HepG2 (cell line): ENCODE data around the gene TAS1R3. TPM values are rescaled to one million over a fixed set of nuclear protein-coding genes. Genes with fewer than 3 reads are reported as not detected.

Source experiments
- CREB1 ChIP-seq, 2 experiments: fragments of 450-650 bp in 1 of 2; IDR thresholded peaks; 2 replicates each; pipeline ENCODE4 v1.6.1; 2016 to 2017; ENCODE audit warnings: control low read depth in 1 of 2, mild to moderate bottlenecking in 1 of 2, missing compliant biosample characterization in 1 of 2, missing genetic modification characterization in 1 of 2
- DMTF1 ChIP-seq: sonication (generic); formaldehyde crosslinking; IDR thresholded peaks from 2 replicates; pipeline ENCODE4 v1.4.0; 2020; ENCODE audit warnings: mild to moderate bottlenecking, missing genetic modification reagents
- GATAD2A ChIP-seq: IDR thresholded peaks from 2 replicates; pipeline ENCODE4 v1.6.1; 2016
- JARID2 ChIP-seq: sonication (generic); formaldehyde crosslinking; IDR thresholded peaks from 2 replicates; pipeline ENCODE4 v1.8.1; 2023; ENCODE audit warnings: missing genetic modification reagents, inconsistent platforms; ENCODE audit not compliant: insufficient replicate concordance
- KLF6 ChIP-seq: IDR thresholded peaks from 2 replicates; pipeline ENCODE4 v1.8.0; 2016; ENCODE audit warnings: missing biosample characterization, missing genetic modification reagents
- NR0B2 ChIP-seq: sonication (generic); formaldehyde crosslinking; IDR thresholded peaks from 2 replicates; pipeline ENCODE4 v1.4.0; 2020; ENCODE audit warnings: mild to moderate bottlenecking, missing genetic modification reagents
- POLR2G ChIP-seq: fragments of 200-400 bp; formaldehyde crosslinking; IDR thresholded peaks from 2 replicates; pipeline ENCODE4 v1.6.1; 2018; ENCODE audit warnings: mild to moderate bottlenecking, low read depth, low read length, moderate library complexity
- PTBP1 ChIP-seq: fragments of 200-400 bp; formaldehyde crosslinking; IDR thresholded peaks from 2 replicates; pipeline ENCODE4 v1.6.1; 2018; ENCODE audit warnings: low read length, low read depth; ENCODE audit not compliant: poor library complexity, severe bottlenecking
- RBAK ChIP-seq: sonication (generic); formaldehyde crosslinking; IDR thresholded peaks from 2 replicates; pipeline ENCODE4 v1.5.1; 2020; ENCODE audit warnings: mild to moderate bottlenecking, missing genetic modification reagents
- RNF219 ChIP-seq: sonication (generic); formaldehyde crosslinking; IDR thresholded peaks from 2 replicates; pipeline ENCODE4 v1.5.0; 2020; ENCODE audit warnings: mild to moderate bottlenecking, missing genetic modification reagents
- SMAD9 ChIP-seq: sonication (generic); formaldehyde crosslinking; IDR thresholded peaks from 2 replicates; pipeline ENCODE4 v1.5.1; 2020; ENCODE audit warnings: mild to moderate bottlenecking, missing genetic modification reagents
- ZGPAT ChIP-seq: IDR thresholded peaks from 2 replicates; pipeline ENCODE4 v1.6.1; 2016; ENCODE audit warnings: mild to moderate bottlenecking
- ZNF34 ChIP-seq: sonication (generic); formaldehyde crosslinking; IDR thresholded peaks from 2 replicates; pipeline ENCODE4 v1.4.0; 2020; ENCODE audit warnings: mild to moderate bottlenecking, missing genetic modification reagents, borderline replicate concordance
- ZNF737 ChIP-seq: sonication (generic); formaldehyde crosslinking; IDR thresholded peaks from 2 replicates; pipeline ENCODE4 v1.5.0; 2020; ENCODE audit warnings: missing genetic modification reagents, mild to moderate bottlenecking, borderline replicate concordance
- polyA plus RNA-seq, 8 experiments: library from polyadenylated mRNA; depleted of rRNA in 3 of 8; stranded (reverse) in 7 of 8; unstranded in 1 of 8; fragments of >200 nt; fragmentation: Illumina TruSeq in 4 of 8; extraction: Trizol in 4 of 8; gene quantifications; 2 replicates each; pipeline versions ENCODE4 v1.2.1 to v1.2.3, GENCODE V29; 2011 to 2016; ENCODE audit warnings: low read depth in 4 of 8, missing spikeins in 1 of 8, mixed read lengths in 1 of 8; ENCODE audit not compliant: insufficient read depth in 1 of 8
- total RNA-seq, 5 experiments: library from RNA; depleted of rRNA; stranded (reverse); fragments of >200 nt; fragmentation: Illumina TruSeq; extraction: Trizol; gene quantifications; 2 replicates each; pipeline ENCODE4 v1.2.3, GENCODE V29; 2016; ENCODE audit warnings: low read depth in 1 of 5
- TF ChIP-seq, protein P1 (sequence below), 2 experiments: sonication (generic) in 1 of 2; formaldehyde crosslinking in 1 of 2; IDR thresholded peaks; 2 replicates each; pipeline versions ENCODE4 v1.4.0 to v1.6.1; 2018 to 2020; ENCODE audit warnings: missing genetic modification reagents in 2 of 2, borderline replicate concordance in 1 of 2, low read depth in 1 of 2, mild to moderate bottlenecking in 1 of 2, missing biosample characterization in 1 of 2
- TF ChIP-seq, protein P2 (sequence below): sonication (generic); formaldehyde crosslinking; IDR thresholded peaks from 2 replicates; pipeline ENCODE4 v1.8.0; 2022; ENCODE audit warnings: missing genetic modification reagents, mild to moderate bottlenecking, borderline replicate concordance

TAS1R3 gene
- total and polyA plus RNA-seq, 2 of the 13 experiments (the other 11 are each of a cell fraction or from before 2014, with no cell fraction given) = 0.13 to 0.15 TPM

DNA sequence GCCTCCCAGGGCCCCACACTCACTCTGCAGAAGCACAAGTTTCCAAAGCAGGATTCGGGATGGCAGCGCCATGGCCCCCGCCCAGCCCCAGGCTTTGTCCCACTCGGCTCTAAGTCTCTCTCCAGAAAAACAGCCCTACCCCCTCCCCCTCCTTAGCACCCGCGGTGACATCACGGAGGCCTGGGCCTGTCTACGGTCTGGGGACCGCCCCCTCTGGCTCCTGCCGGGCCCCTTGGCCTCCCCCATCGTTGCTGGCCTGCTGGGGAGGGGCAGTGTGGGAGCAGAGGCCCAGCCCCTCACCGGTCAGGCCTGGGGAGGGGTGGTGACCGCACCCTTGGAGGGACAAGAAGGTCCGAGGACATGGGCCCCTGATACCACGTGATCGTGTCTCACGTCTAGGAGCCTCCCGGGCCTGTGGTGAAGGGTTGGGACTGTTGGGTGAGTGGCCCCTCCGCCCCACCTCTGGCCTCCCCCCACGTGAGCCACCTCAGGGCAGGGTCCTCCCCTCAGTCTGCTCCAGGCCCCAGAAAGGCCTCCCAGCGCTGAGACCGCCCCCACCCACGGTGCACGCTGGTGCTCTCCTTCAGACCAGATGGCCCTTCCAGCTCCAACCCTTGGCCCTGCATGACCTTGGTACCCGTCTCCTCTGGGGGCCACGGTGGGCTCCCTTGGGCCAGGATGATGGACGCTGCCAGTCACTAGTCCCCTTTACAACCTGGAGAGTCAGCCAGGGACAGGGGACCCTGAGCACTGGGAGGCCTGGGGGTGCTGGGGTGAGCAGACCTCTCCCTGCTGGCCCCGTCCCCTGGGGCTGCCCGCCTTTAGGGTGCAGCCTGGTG lies 27.6 kb downstream of the TAS1R3 start, which contains the start of gene MXRA8 (continued):
- TF ChIP-seq ZGPAT (CRISPR knock-in tag) (peak; percentile 80; the same call in 1 of the 2 replicates), ZNF34 (CRISPR knock-in tag) (no peak), NR0B2 (CRISPR knock-in tag) (peak; percentile 84), POLR2G (peak; percentile 23; the same call in 1 of the 2 replicates), RBAK (CRISPR knock-in tag) (no peak), CREB1 (IDR thresholded peaks at IDR 0.05) (peak; percentile 51), CREB1 (CRISPR knock-in tag; IDR thresholded peaks at IDR 0.05) (peak; percentile 88), SMAD9 (CRISPR knock-in tag) (no peak), ZNF737 (no peak), RNF219 (CRISPR knock-in tag) (no peak), DMTF1 (no peak), JARID2 (CRISPR knock-in tag) (no peak), GATAD2A (CRISPR knock-in tag) (peak; percentile 51), KLF6 (CRISPR knock-in tag) (peak; percentile 20; the same call in 1 of the 2 replicates), PTBP1 (no peak)
- TF ChIP-seq, protein P1, sequence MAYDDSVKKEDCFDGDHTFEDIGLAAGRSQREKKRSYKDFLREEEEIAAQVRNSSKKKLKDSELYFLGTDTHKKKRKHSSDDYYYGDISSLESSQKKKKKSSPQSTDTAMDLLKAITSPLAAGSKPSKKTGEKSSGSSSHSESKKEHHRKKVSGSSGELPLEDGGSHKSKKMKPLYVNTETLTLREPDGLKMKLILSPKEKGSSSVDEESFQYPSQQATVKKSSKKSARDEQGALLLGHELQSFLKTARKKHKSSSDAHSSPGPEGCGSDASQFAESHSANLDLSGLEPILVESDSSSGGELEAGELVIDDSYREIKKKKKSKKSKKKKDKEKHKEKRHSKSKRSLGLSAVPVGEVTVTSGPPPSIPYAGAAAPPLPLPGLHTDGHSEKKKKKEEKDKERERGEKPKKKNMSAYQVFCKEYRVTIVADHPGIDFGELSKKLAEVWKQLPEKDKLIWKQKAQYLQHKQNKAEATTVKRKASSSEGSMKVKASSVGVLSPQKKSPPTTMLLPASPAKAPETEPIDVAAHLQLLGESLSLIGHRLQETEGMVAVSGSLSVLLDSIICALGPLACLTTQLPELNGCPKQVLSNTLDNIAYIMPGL (CRISPR knock-in tag; IDR thresholded peaks at IDR 0.05; ENCODE audit: borderline replicate concordance in 1 of 2, low read depth in 1 of 2) = peak; percentile 19 to 33; a peak in 1 of 4 replicates
- TF ChIP-seq, protein P2, sequence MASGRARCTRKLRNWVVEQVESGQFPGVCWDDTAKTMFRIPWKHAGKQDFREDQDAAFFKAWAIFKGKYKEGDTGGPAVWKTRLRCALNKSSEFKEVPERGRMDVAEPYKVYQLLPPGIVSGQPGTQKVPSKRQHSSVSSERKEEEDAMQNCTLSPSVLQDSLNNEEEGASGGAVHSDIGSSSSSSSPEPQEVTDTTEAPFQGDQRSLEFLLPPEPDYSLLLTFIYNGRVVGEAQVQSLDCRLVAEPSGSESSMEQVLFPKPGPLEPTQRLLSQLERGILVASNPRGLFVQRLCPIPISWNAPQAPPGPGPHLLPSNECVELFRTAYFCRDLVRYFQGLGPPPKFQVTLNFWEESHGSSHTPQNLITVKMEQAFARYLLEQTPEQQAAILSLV (CRISPR knock-in tag) = no peak
